C4-2B (cell line): ENCODE results near the gene CDK14.

Source experiments
- H3K27ac ChIP-seq: fragments of 450-650 bp; 2 replicates; pipeline ENCODE4 v1.5.1; 2017
- ZFX ChIP-seq: fragments of 450-650 bp; IDR thresholded peaks from 2 replicates; pipeline ENCODE4 v1.6.1; 2017
- TF ChIP-seq, protein P1 (sequence below): fragments of 450-650 bp; conservative IDR thresholded peaks from 2 replicates; pipeline ENCODE4 v1.5.1; 2017; ENCODE audit warnings: mild to moderate bottlenecking

CDK14 gene

DNA sequence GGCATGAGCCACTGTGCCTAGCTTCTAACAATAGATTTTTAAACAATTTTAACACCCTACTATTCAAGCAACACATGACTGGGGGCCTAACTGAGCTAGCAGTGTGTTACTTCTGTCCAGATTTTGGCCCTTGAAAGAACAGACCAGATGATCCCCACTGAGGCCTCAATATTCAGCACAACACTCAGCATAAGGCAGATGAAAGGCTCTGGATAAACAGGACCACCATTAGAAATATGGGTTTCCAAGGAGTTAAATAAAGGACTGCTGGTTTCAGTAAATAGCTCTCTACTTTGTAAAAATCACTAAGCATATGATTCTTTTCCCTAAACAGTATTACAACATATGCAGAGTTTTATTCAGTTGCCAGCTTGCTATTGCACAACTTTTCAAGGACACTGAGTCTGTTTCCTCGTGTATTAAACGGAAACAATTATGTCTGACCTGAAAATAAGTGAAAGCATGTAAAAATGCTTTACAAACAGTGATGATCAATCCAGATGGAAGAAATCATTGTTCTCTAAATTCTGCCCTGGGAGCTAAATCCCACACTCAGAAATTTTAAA, 644.3 kb downstream of the CDK14 start:
- no peak for TF ChIP-seq ZFX
- TF ChIP-seq, protein P1, sequence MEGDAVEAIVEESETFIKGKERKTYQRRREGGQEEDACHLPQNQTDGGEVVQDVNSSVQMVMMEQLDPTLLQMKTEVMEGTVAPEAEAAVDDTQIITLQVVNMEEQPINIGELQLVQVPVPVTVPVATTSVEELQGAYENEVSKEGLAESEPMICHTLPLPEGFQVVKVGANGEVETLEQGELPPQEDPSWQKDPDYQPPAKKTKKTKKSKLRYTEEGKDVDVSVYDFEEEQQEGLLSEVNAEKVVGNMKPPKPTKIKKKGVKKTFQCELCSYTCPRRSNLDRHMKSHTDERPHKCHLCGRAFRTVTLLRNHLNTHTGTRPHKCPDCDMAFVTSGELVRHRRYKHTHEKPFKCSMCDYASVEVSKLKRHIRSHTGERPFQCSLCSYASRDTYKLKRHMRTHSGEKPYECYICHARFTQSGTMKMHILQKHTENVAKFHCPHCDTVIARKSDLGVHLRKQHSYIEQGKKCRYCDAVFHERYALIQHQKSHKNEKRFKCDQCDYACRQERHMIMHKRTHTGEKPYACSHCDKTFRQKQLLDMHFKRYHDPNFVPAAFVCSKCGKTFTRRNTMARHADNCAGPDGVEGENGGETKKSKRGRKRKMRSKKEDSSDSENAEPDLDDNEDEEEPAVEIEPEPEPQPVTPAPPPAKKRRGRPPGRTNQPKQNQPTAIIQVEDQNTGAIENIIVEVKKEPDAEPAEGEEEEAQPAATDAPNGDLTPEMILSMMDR, result no peak
- no peak overlapping the region for H3K27ac ChIP-seq

DNA sequence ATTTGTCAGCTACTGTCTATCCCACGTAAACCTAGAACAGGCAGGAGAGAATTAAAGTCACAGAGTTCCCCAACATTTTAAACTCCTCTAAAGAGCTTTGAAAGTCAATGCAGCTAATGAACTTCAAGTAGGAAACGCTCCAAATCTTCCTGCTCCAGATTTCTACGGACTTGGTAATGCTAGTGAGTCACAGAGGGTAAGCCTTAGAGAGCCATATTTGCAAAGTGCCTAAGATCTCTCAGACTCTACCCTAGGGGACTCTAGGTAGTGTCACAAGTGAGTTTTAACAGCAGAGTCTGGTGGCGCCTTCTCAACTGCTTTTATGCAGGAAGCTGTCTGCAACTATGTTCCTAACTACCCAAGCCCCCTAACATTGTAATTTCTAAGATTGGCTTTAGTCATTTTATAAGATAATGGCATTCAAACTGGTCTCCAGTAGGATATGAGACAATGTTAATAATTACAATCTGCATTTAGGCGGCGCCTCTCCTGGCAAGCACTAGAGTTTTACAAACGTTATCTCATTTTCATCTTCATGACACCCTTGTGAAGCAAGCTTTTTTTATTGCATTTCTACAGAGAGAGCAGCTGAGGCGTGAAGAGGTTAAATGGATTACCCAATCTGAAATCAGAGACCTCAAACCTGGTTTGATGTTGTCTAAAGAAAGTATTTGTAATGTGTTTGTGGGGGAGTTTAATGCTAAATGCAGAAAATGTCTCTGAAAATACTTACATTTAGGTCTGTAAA, 646.1 kb downstream of the CDK14 start:
- TF ChIP-seq, protein P1, result no peak
- no peak for TF ChIP-seq ZFX
- no peak overlapping the region for H3K27ac ChIP-seq

DNA sequence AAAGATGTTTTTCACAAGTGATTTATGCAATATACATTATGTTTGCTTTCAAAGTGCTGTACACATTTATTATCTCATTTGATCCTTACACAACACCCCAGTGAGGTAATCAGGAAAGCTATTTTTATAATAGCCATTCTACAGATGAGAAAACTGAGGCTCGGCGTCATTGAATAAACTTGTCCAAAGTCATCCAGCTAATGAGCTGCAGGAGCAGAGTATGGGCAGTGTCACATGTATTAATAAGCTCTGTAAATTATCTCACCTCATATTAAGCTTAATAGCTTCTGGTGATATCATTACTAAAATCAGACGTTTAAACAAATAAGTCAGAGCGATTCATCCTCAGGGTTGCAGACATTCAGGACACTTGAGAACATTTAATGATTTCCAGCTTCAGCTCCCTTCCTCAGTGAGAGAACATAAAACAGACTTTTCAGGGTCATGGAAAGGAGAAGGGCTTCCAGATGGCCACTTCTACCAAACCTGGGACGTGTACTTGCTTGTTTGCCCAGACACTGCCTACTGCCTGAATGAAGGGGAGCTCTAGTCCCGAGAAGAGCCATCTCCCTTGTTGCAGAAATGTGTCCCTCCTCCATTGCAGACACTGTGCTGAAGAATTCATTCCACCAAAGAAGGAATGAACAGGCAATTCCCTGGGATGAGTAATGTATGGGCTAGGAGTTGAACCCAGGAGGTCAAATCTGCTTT, 647.6 kb downstream of the CDK14 start:
- TF ChIP-seq, protein P1, result no peak
- no peak for TF ChIP-seq ZFX

DNA sequence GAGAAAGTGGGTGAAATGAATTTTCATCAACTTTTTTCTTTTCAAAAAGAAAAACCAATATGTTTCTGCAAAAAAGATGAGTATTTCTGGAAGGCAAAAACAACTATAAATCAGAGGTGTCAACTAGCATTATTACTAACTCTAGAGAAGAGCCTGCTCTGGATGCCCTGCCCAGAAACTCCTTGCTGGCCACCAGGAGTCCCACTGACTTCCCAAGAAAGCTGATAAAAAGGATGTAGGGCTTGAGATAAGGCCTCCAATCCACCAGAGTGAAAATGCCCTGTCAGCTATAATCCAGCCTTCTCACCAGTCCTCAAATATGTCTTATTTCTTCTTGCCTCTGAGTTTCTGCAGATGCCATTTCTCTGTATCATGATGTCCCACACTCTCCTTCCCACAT, 651.4 kb downstream of the CDK14 start:
- no peak overlapping the region for H3K27ac ChIP-seq
- no peak for TF ChIP-seq ZFX
- TF ChIP-seq, protein P1, result peak; percentile 6; the same call in 1 of the 2 replicates

More for the DNA sequence above, 647.6 kb downstream of the CDK14 start:
- no peak overlapping the region for H3K27ac ChIP-seq

DNA sequence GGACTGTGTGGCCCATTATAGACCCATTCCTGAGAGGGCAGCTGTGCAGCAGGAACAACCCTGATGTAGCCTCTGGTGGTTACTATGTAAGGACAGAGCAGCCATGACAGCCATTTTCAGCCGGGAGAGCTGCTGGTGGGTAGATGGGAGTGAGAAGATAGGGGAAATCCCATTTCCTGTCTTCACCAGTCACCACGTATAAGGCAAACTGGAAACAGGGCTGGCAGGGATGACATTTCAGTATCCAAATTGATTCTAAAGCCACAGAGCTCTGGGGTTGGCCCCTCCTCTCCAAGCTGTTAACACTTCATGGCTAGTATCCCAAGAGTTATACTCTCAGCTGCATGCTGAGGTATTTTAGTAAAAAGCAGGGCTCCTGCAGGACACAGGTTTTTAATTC, 652.9 kb downstream of the CDK14 start:
- no peak overlapping the region for H3K27ac ChIP-seq
- TF ChIP-seq, protein P1, result no peak
- no peak for TF ChIP-seq ZFX

DNA sequence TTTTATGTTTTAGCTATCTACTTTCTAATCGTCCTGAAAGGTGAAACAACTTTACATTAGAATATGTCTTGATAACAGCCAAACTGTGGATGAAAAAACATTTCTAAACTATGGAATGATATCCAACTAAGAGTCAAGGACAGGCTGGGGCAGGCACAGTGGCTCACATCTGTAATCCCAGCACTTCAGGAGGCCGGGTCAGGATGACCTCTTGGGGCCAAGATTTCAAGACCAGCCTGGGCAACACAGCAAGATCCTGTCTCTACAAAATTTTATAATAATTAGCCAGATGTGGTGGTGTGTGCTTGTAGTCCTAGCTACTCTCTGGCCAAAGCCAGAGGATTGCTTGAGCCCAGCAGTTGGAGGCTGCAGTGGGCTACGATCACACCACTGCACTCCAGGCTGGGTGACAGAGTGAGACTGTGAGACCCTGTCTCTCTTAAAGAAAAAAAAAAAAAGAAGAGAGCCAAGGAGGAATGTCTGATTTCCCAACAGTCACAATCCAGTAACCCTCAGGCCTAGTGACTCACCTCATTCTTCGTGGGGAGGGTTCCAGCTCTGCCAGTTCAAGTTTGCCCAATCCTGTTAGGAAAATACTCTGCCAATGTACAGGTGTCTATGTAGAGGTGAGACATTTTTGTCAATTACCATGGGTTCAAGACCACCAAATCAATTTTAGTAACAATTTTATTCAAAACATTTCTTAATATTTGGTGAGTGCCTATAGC, 653.5 kb downstream of the CDK14 start:
- no peak overlapping the region for H3K27ac ChIP-seq
- TF ChIP-seq ZFX, result no peak

DNA sequence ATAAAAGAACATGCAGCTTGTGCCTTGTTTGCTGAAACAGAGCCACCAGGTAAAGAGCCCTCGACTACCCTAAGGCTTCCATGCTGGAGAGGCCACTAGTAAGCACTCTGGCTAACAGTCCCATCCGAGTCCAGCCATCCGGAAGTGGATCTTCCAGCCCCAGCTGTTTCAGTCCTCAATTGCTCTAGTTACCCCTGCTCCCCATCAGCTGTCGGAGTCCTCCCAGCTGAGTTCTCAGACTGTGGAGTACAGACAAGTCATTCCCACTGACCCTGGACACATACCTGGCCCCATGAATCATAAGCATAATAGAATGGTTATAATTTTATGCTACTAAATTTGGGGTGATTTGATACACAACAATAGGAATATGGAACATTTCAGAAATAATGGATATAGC, 654.6 kb downstream of the CDK14 start:
- H3K27ac ChIP-seq, result no peak overlapping the region
- TF ChIP-seq, protein P1, result no peak
